ENCODE data around the gene KRT10. TPM values are rescaled to one million over a fixed set of nuclear protein-coding genes. Genes with fewer than 3 reads are reported as not detected.

The KRT10 gene
- total and polyA plus RNA-seq, 2 donors (not counting 1 experiment from before 2014, with no cell fraction given): 14.7 to 32.9 TPM

DNA sequence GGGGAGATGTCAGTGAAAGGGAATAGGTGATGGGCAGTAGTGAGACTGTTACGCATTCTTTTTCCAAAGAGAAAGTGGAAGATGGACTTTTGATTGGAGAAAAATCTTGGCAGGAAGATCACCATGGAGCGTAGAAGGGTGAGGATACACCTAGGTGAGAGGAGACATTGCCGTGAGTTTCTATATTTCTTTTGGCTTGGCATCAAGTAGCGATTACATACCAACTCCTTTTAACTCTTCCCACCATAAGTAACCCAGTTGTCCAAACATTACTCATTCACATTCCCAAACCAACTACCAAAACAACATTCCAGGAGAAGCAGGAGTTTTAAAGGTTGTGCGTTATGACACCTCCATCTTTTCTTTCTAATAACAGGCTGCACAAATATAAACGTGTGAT lies 11.9 kb downstream of the KRT10 start:
- peaks cover 0 to 53% (median 31%) of the 10 kb centered on the region in 4 experiments for H3K27me3 ChIP-seq (replicated peaks in 1 of 4; ENCODE audit: control extremely low read depth in 1 of 4, control insufficient read depth in 3 of 4, insufficient read depth in 4 of 4, low read length in 3 of 4)
- peaks cover 0 to 1% (median 0%) of the 10 kb centered on the region in 3 donors for H3K9me3 ChIP-seq (ENCODE audit: control extremely low read depth in 1 of 3, control insufficient read depth in 2 of 3, insufficient read depth in 1 of 3, low read length in 2 of 3)
- peaks cover 3% of the 10 kb centered on the region for H3K9me3 Mint-ChIP-seq (ENCODE audit: insufficient read depth)
- DNase-seq (no peak), ATAC-seq (ENCODE audit: low read depth) (no peak)
- H3K27ac Mint-ChIP-seq: no peak overlapping the region
- no peak overlapping the region for H3K27ac ChIP-seq (ENCODE audit: low read length in 2 of 2)
- no peaks in the 10 kb centered on the region for H3K4me1 Mint-ChIP-seq
- no peak overlapping the region for H2AFZ ChIP-seq (ENCODE audit: insufficient read depth, low read depth, low read length, poor library complexity, severe bottlenecking)
- ChIA-PET POLR2A (no interaction called here), CTCF (no interaction called here)
- no peak overlapping the region for H3K4me3 ChIP-seq (ENCODE audit: control extremely low read depth in 1 of 5, extremely low read depth in 1 of 5, insufficient read depth in 1 of 5, low read depth in 2 of 5, low read length in 4 of 5)
- H3K27me3 Mint-ChIP-seq: peaks cover 72% of the 10 kb centered on the region
- 100% methylated on average over 1 of the region's 6 CpGs for WGBS (ENCODE audit: insufficient coverage)
- TF ChIP-seq EZH2 (IDR thresholded peaks at IDR 0.05; ENCODE audit: borderline replicate concordance, insufficient read depth, low read depth, low read length, poor library complexity, severe bottlenecking): no peak
- TF ChIP-seq, protein P1, sequence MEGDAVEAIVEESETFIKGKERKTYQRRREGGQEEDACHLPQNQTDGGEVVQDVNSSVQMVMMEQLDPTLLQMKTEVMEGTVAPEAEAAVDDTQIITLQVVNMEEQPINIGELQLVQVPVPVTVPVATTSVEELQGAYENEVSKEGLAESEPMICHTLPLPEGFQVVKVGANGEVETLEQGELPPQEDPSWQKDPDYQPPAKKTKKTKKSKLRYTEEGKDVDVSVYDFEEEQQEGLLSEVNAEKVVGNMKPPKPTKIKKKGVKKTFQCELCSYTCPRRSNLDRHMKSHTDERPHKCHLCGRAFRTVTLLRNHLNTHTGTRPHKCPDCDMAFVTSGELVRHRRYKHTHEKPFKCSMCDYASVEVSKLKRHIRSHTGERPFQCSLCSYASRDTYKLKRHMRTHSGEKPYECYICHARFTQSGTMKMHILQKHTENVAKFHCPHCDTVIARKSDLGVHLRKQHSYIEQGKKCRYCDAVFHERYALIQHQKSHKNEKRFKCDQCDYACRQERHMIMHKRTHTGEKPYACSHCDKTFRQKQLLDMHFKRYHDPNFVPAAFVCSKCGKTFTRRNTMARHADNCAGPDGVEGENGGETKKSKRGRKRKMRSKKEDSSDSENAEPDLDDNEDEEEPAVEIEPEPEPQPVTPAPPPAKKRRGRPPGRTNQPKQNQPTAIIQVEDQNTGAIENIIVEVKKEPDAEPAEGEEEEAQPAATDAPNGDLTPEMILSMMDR (IDR thresholded peaks at IDR 0.05): no peak
- H3K4me2 ChIP-seq (replicated peaks; ENCODE audit: low read depth, low read length, poor library complexity, severe bottlenecking): no peak overlapping the region
- no peaks in the 10 kb centered on the region for H4K20me1 ChIP-seq (ENCODE audit: control insufficient read depth, insufficient read depth, low read length, poor library complexity, severe bottlenecking)
- intact Hi-C loops (cut with micrococcal nuclease): loop anchor here (10.0 kb wide), 1 partner anchor 246 kb away; the partner anchor contains the start of gene CCR7
- H3K4me3 Mint-ChIP-seq: no peak overlapping the region
- H3K79me2 ChIP-seq (ENCODE audit: control insufficient read depth, insufficient read depth, low read length): no peaks in the 10 kb centered on the region
- H3K36me3 ChIP-seq (replicated peaks in 1 of 2; ENCODE audit: control extremely low read depth in 1 of 2, control insufficient read depth in 1 of 2, extremely low read depth in 1 of 2, insufficient read depth in 2 of 2, low read length in 1 of 2): no peaks in the 10 kb centered on the region
- no peak overlapping the region for H3K9ac ChIP-seq (ENCODE audit: low read length)
- H3K4me1 ChIP-seq (ENCODE audit: control insufficient read depth in 2 of 2, insufficient read depth in 2 of 2, low read length in 2 of 2): no peaks in the 10 kb centered on the region

DNA sequence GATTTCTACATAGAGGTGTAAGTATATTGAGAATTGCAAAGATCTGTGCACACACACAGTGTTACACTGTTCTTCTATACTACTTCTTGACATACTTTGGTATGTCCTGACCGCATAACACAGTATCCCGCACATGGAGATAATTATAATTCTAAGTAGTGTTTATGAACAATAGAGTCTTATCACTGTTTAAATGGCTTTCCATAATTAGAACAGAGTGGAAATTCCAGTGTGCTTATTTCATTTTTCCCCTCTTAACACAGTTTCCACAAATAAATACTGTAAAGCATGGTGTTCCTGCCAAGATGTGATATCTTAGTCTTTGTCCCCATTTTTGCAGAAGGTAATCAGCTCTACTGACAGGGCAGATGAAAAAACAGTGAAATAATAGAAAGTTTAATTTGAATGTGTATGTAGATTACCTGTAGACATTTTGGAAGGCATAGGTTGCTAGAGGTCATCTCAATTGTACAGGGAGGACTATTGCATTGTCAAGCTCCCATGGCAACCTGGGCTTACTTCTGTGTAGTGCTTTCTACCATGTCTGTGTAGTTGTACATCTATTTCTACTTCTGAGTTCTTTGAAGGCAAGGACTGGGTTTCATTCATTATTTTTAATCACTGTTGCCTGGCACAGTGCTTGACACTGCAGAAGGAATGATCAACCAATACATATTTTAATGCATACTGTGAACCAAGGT lies 12.5 kb downstream of the KRT10 start:
- H3K9me3 ChIP-seq (ENCODE audit: control extremely low read depth in 1 of 3, control insufficient read depth in 2 of 3, insufficient read depth in 1 of 3, low read length in 2 of 3): peaks cover 0 to 1% (median 0%) of the 10 kb centered on the region in 3 donors
- peaks cover 3% of the 10 kb centered on the region for H3K9me3 Mint-ChIP-seq (ENCODE audit: insufficient read depth)
- ATAC-seq (ENCODE audit: low read depth) (no peak), DNase-seq (no peak)
- intact Hi-C loops (cut with micrococcal nuclease): loop anchor here (10.0 kb wide), 2 partner anchors 245 to 515 kb away; partner anchors contain the start of gene CCR7
- WGBS (ENCODE audit: insufficient coverage): no CpG with 5 or more reads among the region's 2 CpGs
- no peaks in the 10 kb centered on the region for H3K36me3 ChIP-seq (replicated peaks in 1 of 2; ENCODE audit: control extremely low read depth in 1 of 2, control insufficient read depth in 1 of 2, extremely low read depth in 1 of 2, insufficient read depth in 2 of 2, low read length in 1 of 2)
- no peak overlapping the region for H3K4me2 ChIP-seq (replicated peaks; ENCODE audit: low read depth, low read length, poor library complexity, severe bottlenecking)
- ChIA-PET POLR2A (no interaction called here), CTCF (no interaction called here)
- no peak overlapping the region for H3K9ac ChIP-seq (ENCODE audit: low read length)
- no peaks in the 10 kb centered on the region for H3K4me1 Mint-ChIP-seq
- no peak overlapping the region for H3K4me3 ChIP-seq (ENCODE audit: control extremely low read depth in 1 of 5, extremely low read depth in 1 of 5, insufficient read depth in 1 of 5, low read depth in 2 of 5, low read length in 4 of 5)
- H3K27me3 ChIP-seq (replicated peaks in 1 of 4; ENCODE audit: control extremely low read depth in 1 of 4, control insufficient read depth in 3 of 4, insufficient read depth in 4 of 4, low read length in 3 of 4): peaks cover 0 to 53% (median 33%) of the 10 kb centered on the region in 4 experiments
- TF ChIP-seq, protein P1 (IDR thresholded peaks at IDR 0.05): no peak
- no peak for TF ChIP-seq EZH2 (IDR thresholded peaks at IDR 0.05; ENCODE audit: borderline replicate concordance, insufficient read depth, low read depth, low read length, poor library complexity, severe bottlenecking)
- peaks cover 77% of the 10 kb centered on the region for H3K27me3 Mint-ChIP-seq
- H3K27ac ChIP-seq (ENCODE audit: low read length in 2 of 2): no peak overlapping the region
- H4K20me1 ChIP-seq (ENCODE audit: control insufficient read depth, insufficient read depth, low read length, poor library complexity, severe bottlenecking): no peaks in the 10 kb centered on the region
- H3K79me2 ChIP-seq (ENCODE audit: control insufficient read depth, insufficient read depth, low read length): no peaks in the 10 kb centered on the region
- no peak overlapping the region for H2AFZ ChIP-seq (ENCODE audit: insufficient read depth, low read depth, low read length, poor library complexity, severe bottlenecking)
- no peak overlapping the region for H3K27ac Mint-ChIP-seq
- no peaks in the 10 kb centered on the region for H3K4me1 ChIP-seq (ENCODE audit: control insufficient read depth in 2 of 2, insufficient read depth in 2 of 2, low read length in 2 of 2)
- no peak overlapping the region for H3K4me3 Mint-ChIP-seq

All from B cell (primary cell).